HL-60/S4 treated with retinoic acid at 250 ng/mL for 4 days and 3 days (cell line): ENCODE measurements around the gene ASAP2.

Source experiments
- in situ Hi-C: fragments of 300-500 bp; cut with MboI; formaldehyde crosslinking; loops from 2 replicates; pipeline ENCODE4 v1.7.0; 2022; ENCODE audit warnings: low sequenced_read_pairs

ASAP2 gene

DNA sequence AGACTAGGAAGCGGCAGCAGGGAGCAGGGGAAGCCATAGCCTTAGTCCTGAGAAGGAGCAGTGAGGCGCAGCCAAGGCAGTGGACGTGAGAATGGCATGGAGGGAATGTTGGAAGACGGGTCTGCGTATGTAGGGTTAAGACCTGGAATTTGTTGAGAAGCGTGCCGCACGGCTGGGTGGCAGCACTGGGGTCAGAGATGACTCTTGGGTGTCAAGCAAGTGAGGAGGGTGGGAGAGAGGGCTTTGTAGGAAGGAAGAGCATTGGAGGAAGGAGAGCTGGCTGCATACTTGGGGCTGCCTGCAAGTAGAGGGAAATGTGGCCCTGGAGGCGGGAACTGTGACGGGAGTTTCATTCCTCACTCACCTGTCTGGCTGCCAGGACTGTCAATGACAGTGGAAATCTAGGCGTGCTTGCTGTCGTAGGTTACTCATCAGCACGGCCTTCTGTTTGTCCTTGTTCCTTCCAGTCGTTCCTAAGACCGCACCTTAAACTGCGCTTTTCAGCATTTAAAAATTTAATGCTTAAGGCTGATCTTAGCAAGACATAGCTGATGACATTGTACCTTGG lies 108.8 kb downstream of the ASAP2 start:
- in situ Hi-C loops = no loop called here

DNA sequence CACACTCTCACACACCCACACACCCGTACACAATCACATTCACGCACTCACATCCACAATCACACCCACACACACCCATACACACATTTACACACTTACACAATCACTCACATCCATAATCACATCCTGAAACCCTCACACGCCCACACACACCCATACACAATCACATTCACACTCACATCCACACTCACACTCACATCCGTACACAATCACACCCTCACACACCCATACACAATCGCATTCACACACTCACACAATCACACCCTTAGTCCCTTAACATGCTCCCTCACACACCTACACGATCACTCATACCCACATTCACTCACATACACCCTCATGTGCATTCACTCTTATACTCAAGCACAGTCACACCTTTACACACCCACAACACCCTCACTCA lies 110.9 kb downstream of the ASAP2 start:
- in situ Hi-C loops = no loop called here

DNA sequence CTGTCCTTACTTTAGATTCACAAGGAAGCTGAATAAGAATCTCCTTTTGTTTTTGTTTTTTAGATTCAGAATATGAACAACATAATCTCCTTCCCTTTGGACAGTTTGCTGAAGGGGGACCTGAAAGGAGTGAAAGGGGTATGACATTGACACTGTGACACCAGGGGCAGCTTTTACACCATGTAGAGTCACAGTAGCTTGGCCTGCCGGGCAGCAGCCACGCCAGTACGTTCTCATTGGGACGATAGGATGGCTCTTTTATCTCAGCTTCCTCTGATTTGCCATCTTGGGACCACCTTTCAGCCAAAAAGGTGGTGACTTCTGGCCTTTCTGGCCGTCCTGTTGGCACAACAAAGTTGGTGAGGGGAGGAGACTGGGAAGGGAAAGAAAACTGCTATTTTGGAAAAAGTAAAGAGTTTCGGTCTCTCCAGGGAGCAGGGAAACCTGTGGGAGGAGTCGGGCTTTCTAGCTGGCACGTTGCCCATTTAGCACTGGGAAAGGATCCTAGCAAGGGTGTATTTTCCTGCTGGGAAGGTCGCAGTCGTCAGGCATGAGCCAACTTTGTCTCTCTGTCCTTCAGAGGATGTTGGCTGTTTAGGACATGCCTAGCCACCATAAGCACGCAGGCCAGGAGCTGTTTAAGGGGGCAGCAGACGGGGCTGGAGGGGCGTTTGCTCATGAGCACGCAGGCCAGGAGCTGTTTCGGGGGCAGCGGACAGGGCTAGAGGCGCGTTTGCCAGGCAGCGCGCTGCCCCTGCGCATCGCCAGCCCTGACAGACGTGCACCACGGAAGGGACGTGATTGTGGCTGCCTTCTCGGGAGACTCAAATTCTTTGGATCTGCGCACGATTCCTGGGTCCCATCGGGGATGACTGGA lies 112.1 kb downstream of the ASAP2 start:
- in situ Hi-C loops = no loop called here

- in situ Hi-C loops = no loop called here
Measured at GRCh38 chr2:9319338-9319715, 112.7 kb downstream of the ASAP2 start.

DNA sequence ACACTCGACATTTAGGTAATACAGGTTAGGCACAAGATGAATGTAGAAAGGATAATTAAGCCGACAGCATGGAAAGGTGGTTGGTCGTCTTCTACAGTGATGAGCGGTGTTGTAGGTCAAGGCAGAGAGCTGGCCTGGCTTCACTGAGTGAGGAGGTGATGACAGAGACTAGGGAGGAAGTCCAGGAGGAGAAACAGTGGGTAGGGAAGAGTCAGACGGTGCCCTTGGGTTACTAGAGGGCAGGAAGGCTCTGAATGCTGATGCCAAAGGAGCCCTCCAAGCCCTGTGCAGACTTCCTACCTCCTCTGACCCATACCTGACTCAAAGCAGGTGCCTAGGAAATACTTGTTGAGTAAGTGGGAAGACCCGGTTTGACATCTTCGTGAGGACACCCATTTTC lies 116.0 kb downstream of the ASAP2 start:
- in situ Hi-C loops = no loop called here

DNA sequence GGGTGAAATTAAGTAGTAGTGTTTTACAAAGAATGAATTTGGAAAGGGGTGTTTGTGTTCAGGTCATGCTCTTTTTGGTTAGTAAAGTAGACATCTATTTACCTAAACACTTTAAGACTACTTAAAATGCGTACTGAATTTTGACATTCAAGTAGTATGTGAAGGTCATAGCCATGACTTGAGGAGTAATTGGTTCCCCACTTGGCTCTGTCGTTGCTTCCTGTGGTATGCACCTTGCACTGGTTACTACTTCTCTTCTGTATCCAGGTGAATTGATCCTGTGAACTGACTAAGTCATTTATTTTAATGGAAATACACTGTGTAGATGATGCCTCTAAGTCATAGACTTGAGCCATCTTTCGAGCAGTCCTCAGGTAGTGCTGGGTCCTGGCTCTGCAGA lies 118.8 kb downstream of the ASAP2 start:
- in situ Hi-C loops = no loop called here

DNA sequence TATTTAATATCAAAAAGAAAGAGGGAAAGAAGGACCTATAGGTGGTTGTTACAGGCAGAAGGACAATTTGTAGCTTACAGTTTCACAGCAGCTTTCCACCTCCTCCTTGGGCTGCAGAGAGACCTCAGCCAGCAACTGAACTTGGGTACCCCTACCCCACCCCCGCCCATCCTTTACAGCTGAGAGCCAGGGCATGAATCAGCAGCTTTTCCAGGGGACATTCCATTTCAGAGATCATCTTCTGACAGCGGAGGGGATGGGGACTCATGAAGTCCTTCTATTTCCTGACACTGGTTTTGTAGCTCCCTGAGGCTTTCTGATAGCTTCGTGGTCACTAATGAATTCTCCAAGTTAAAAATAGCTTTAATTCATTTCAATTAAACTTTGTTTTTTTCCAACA lies 120.4 kb downstream of the ASAP2 start:
- in situ Hi-C loops = no loop called here

GRCh38 chr2:9327873-9328352 lies 121.3 kb downstream of the ASAP2 start:
- in situ Hi-C loops = no loop called here

DNA sequence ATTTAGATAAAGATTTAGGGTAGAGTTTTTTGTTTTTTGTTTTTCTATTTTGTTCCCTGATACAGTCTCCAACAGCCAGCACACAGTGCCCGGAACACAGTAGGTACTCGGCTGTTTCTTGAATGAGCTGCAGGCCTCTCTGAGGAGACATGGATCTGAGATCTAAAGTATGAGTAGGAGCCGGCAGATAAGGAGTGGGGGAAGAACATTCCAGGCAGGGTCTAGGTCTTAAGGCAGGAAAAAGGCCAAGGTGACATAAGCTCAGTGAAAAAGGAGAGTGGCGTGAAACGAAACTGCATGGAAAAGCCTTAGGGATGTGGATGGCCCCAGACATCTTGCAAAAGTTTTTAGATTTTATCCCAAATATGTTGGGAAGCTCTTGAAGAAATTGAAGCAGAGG lies 122.3 kb downstream of the ASAP2 start:
- in situ Hi-C loops = no loop called here

DNA sequence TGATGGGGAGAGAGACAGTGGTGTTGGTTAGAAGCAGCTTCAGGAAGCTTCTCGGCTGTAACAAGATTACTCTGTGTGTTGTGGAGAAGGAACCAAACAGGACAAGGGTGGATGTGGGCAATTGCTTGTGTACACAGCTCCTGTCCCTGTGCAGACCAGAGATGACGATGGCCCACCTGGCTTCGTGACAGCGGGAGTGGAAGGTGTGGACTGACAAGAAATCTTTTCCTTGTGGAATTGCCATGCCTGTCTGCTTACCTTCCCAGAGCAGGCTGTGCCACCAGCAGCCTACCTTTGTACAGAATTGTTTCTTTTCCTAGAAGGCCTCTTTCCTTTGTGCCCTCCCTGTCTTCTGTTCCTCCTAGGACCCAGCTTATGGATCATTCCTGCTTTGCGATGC lies 122.9 kb downstream of the ASAP2 start:
- in situ Hi-C loops = no loop called here

DNA sequence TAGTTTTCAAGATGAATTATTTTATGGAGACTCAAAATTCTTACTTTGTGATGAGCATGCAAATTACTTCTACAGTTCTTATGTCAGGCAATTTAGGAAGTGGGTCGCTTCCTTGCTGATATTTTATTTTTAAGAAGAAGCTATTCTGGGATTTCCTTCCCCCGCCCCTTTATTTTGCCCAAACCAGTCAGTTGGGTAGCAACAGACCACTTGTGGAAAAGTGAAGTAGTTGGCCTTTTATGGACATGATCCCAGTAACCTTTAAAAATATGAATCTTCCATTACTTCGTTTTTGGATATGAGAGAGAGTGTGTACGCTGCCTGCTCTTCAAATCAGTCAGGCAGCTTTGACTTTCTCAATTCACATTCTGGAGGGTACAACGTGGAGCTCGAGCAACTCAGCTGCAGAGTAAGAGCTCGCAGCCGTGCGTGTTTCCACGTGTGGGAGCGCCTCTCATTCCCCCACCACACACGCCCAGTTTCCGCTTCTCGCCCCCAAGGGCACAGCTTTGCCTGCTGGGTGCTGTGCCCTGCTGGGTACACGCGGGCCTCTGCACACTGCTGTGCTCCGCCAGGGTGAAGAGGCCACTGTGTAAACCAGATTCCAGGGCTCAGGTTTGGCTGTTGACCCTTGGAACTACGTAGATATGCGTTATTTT lies 124.1 kb downstream of the ASAP2 start:
- in situ Hi-C loops = no loop called here

- in situ Hi-C loops = no loop called here
Measured at GRCh38 chr2:9331704-9332103, 125.1 kb downstream of the ASAP2 start.

DNA sequence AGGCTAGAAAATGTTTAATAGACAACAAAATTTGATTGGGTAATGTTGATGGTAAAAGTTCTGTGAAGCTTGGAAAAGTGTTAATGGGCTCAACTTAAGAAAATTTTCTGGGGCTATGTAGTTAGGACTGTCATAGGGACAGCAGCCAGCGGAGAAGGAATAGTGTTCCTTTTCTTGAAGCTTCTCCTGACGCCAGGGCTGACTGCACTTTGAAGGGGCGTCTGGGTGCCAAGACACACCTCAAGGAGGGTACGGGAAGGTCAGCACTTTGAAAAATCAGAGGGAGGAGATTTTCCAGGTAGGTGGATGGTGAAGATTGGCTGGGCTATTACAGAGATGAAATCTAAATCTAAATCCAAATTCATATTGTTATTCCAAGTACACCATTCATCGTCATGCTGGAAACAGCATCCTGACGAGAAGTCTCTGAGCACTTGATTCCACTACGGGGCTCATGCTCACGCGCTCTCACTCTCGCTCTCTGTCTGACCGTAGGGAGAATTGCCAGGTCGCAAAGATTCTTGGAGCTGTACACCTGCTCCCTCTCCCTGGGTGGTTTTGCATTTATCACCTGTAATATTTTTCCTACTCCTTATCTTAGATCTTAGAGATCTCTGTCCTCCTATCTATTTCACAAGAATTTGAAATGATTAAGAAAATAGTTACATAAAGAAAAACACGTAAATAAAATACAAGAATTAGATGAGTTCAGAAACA lies 125.7 kb downstream of the ASAP2 start:
- in situ Hi-C loops = no loop called here

GRCh38 chr2:9332853-9333245 lies 126.2 kb downstream of the ASAP2 start:
- in situ Hi-C loops = no loop called here

- in situ Hi-C loops = no loop called here
Measured at GRCh38 chr2:9333591-9334171, 127.1 kb downstream of the ASAP2 start.

DNA sequence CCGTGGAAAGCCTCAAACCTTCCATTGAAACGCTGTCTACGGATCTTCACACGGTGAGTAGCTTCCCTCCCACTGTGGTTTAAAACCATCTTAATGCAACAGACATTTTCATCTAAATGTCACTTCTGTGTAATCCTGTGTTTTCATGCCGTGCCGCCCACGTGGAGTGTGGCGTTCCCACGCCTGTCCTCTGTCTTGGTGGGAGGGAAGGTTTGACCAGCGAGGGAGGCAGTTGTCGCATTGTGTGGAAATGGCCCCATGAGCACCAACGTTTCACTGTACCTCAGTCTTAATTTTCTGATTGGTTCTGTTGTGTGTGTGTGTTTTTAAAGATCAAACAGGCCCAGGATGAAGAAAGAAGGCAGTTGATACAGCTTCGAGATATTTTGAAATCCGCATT lies 128.1 kb downstream of the ASAP2 start:
- in situ Hi-C loops = no loop called here

GRCh38 chr2:9335322-9335832 lies 128.8 kb downstream of the ASAP2 start:
- in situ Hi-C loops = no loop called here

DNA sequence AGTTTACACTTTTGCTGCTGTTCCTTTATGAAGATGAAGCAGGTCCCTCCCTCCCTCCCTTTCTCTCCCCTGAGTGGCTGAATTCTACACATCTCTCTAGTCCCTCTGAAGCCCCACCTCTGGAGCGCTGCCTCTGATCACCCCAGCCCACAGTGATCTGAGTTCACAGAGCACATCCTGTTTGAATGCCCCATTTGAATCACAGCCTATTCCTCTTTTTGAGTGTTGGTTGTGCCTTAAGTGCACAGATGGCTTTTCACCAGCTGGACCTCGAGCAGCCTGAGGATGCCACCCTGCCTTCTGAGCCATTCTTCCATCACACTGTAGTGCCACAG lies 129.6 kb downstream of the ASAP2 start:
- in situ Hi-C loops = no loop called here

- in situ Hi-C loops = no loop called here
Measured at GRCh38 chr2:9336576-9337314, 130.1 kb downstream of the ASAP2 start.

DNA sequence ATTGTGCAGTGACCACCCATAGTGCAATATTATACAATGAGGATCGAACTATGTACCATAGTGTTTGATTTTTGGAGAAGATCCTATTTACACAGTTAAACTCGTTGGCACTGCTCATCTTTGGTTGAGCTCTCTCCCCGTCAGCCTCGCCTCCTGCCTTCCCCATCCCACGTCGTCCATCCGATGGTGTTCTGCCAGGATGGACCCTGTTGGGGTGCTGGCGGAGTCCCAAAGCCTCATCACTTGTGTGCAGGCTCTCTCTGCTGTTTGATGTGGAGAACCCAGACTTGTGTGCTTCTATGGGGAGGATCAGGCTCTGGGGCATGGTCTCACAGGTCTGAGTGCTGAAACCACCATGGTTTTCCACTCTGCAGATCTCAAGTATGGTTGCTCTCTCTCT lies 131.3 kb downstream of the ASAP2 start:
- in situ Hi-C loops = no loop called here
